Measurements from ENCODE around the gene KIAA1549. TPM values are rescaled to one million over a fixed set of nuclear protein-coding genes. Genes with fewer than 3 reads are reported as not detected.
"Not testable (repeated sequence)": the region's sequence is repeated elsewhere in the genome, so short reads cannot be mapped to it uniquely, and the experiment has no call there.

The KIAA1549 gene
- 10 to 100 TPM; 13.1 to 15.3 (median 13.6) TPM for polyA plus RNA-seq (ENCODE audit: insufficient read length in 3 of 3)
- long read RNA-seq, donor 1 = 0 reads
- long read RNA-seq, donor 2 = 0 reads
- long read RNA-seq, donor 3 = 0 reads
- long read RNA-seq, donor 4 = 0 reads
- long read RNA-seq, donor 5 = 0 reads
- long read RNA-seq, donor 6, partial matches to known transcripts = 6 of 6 reads
- long read RNA-seq, donor 6, other reads (novel, unspliced or antisense) = 0 of 6 reads
- long read RNA-seq, donor 7 = 0 reads
- long read RNA-seq, donor 8 = 0 reads
- long read RNA-seq, donor 9 = 0 reads
- long read RNA-seq, donor 10 = 0 reads
- long read RNA-seq, donor 11 = 0 reads
- long read RNA-seq, donor 12 = 0 reads
- long read RNA-seq, donor 13 = 0 reads
- long read RNA-seq, donor 14 = 0 reads
- long read RNA-seq, donor 15 = 0 reads
- long read RNA-seq, donor 16, full-length matches to known transcripts = 1 of 17 reads
- long read RNA-seq, donor 16, partial matches to known transcripts = 16 of 17 reads
- long read RNA-seq, donor 16, other reads (novel, unspliced or antisense) = 0 of 17 reads

DNA sequence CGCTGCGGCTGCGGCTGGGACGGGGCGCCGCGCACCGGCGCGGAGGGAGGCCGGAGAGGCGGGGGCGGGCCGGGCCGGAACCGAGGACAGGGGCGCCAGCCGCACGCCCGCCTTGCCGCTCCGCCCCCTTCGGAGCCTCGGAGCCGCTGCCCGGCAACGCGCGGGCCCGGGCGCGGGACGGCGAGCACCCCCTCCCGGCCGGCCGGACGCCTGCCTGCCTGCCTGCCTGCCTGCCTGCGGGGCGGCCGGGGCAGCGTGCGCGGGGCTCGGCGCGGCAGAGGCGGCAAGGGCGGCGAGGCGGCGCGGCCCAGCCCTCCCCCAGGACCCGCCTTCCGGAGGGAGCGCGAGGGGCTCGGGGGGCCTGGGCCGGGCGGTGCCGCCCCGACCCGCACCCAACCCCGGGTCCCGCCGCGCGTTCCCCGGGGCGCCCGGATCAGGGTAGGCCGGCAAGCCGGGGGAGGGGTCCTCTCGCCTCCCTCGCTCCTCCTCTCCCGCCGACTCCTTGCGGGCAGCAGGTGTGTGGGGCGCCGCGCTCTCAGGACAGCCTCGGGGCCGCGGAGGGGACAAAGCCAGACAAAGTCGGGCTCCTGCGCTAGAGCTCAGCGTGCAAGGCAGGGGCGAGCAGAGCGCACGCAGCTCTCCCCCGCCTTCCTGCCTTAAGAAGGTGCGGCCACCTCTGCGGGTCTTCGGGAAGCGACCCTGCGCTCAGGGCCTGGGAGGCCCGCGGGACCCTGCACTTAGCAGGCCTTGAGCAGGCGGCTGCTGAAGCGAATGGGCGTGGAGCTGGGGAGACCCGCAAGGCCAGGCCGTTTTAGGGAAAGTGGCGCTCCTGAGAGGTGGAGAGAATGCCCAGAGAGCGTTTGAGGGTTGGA is at the start of gene KIAA1549:
Gene KIAA1549, minus strand, starts transcription at position 58 of the 872 bp plus-strand sequence. CDS start 120 bp downstream, outside the sequence.
- peak in 6 of 11 donors; percentile 53 to 71 (median 60) for DNase-seq (ENCODE audit: extremely low read depth in 1 of 11, low read depth in 9 of 11, low spot score in 4 of 11)

GRCh38 chr7:139029353-139029752 is 48.2 kb upstream of the KIAA1549 start:
- DNase-seq (ENCODE audit: extremely low read depth in 1 of 11, low read depth in 9 of 11, low spot score in 4 of 11) = no peak

DNA sequence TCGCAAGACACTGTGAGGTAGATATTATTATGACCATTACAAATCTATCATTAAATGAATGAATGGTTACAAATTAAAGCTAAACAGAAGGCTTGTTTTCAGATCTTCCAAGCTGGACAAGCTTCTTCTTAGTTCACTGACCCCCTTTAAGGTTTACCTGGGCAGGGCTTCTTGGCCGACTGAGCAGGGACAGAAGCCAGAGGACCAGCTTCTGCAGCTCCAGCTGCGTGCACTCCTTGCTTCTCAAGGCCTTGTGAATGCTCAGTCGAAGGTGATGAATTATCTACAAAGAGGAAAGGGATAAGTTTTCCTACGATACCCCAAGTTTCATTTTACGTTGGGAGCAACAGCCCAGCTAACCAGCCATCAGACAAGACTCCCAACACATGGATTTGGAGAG is 45.4 kb upstream of the KIAA1549 start:
- DNase-seq (ENCODE audit: extremely low read depth in 1 of 11, low read depth in 9 of 11, low spot score in 4 of 11) = no peak

- not testable (repeated sequence) for DNase-seq (ENCODE audit: extremely low read depth in 1 of 11, low read depth in 9 of 11, low spot score in 4 of 11)
Measured at GRCh38 chr7:139025861-139026260, 44.7 kb upstream of the KIAA1549 start.

DNA sequence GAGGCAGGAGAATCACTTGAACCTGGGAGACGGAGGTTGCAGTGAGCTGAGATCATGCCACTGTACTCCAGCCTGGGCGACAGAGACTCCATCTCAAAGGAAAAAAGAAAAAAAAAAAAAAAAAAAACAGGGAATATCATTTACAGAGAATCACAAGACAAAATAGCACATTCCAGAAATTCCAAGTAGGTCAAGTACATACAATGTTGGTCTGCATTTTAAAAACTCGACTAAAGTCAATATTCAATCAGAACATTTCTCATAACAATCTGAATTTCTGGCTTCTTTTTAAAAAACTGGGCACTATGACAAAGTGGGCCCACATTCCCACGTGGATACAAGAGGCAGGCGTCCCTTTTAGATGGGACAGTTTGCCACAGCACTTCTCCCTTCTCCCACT is 41.9 kb upstream of the KIAA1549 start:
- DNase-seq (ENCODE audit: extremely low read depth in 1 of 11, low read depth in 9 of 11, low spot score in 4 of 11) = no peak

DNA sequence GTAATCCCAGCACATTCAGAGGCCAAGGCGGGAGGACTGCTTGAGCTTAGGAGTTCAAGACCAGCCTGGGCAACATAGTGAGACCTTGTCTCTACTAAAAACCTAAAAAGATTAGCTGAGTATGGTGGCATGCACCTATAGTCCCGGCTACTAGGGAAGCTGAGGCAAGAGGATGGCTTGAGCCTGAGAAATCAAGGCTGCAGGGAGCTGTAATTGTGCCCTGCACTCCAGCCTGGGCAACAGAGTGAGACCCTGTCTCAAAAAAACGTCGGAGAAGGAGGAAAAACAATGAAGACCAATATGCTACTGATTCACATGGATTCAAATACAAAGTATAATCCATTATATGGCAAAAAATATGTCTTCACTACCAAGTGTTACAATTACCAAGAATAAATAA is 41.1 kb upstream of the KIAA1549 start:
- DNase-seq (ENCODE audit: extremely low read depth in 1 of 11, low read depth in 9 of 11, low spot score in 4 of 11) = no peak

GRCh38 chr7:139018910-139019309 is 37.7 kb upstream of the KIAA1549 start:
- DNase-seq (ENCODE audit: extremely low read depth in 1 of 11, low read depth in 9 of 11, low spot score in 4 of 11) = no peak

DNA sequence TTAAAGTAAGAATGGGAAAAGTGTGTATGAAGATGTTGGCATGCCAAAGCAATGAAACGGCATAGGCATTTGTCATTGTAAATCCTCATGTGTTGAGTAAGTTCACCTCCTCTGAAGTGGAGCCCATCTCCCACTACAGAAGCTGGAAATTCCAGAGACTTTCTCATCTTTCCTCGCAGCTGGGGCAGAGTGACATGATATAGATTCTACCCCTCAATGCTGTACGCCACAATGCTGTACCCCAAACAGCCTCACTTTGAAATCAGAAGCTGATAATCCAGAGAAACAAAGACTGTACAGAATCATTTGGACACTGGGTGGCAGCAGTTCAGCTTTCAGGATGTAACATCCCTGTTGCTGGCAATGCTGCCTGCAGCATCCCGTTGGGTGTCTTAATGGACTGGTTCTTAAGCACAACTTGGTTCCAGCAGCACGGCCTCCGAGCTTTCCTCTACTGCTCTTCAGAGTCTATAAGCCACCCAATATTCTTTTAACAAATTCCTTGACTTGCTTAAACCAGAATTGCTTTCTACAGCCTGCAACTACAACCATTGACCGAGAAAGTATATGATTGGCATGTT is 35.8 kb upstream of the KIAA1549 start:
- peak in 8 of 11 donors; percentile 32 to 55 (median 40) for DNase-seq (ENCODE audit: extremely low read depth in 1 of 11, low read depth in 9 of 11, low spot score in 4 of 11)

DNA sequence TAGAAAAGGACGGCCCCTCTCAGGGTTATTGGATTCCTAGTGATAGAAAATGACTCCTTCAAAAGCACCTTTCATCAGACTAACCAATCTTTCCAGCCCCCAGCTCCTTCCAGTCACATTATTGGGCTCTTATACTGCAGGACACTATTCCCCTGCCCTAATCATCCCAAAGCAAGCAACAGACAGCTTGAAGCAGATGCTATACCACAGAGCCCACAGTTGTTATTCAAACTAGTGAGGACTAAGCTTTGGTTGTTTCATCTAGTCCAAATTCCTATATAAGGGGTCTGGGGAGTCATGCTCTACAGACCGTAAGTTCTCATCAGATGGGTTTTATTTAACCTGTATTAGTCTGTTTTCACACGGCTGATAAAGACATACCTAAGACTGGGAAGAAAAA is 30.2 kb upstream of the KIAA1549 start:
- DNase-seq (ENCODE audit: extremely low read depth in 1 of 11, low read depth in 9 of 11, low spot score in 4 of 11) = no peak

DNA sequence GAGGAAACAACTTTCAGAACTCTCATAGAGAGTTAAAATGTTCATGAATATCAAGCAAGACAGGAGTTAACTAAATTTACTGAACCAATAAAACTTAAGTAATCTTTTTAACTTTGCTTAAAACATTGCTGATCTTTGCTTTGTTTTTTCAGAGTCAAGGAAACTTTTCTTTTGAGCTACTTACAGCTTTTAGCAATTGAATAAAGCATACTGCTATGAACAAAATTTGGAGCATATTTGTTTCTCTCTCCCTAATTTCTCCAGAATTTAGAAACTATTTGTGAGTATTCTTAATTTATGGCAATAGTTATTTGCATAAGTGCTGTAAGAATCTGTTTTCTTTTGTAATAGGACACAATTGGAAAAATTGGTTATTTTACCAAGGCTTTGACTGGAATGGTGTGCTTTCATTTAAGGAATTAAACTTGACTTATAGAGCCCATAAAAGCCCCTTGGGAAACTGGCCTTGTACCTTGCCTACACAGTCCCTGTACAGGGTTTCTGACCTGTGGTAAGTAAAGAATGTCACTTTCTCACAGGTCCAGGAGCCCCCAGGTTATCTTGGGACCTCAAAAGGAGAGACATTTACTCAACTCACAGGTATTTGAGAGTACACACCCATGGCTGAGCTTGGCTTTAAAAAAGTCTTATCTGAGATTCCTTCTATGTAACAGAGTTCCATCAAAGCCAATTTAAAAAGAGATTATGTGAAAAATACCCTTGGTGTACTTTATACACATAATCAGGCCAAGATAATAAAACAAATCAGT is 23.3 kb upstream of the KIAA1549 start:
- no peak for DNase-seq (ENCODE audit: extremely low read depth in 1 of 11, low read depth in 9 of 11, low spot score in 4 of 11)

DNA sequence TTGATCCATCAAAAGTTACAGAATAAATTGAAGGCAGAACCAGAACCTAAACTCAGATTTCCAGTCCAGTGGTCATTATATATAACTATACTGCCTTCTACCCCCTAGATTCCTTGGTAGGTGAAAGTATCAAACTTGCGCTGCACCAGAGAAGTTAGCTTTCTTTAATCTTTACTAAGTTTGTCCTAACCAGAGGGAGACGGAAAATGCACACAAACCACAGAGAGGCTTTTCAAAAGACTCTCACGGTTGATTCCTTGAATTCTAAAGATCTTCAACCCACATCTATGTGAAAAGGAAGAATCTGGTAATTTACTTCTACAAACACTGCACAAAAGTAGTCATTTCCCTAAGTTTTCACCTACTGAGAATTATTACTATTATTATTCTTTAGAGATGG is 18.2 kb upstream of the KIAA1549 start:
- DNase-seq (ENCODE audit: extremely low read depth in 1 of 11, low read depth in 9 of 11, low spot score in 4 of 11) = no peak

DNA sequence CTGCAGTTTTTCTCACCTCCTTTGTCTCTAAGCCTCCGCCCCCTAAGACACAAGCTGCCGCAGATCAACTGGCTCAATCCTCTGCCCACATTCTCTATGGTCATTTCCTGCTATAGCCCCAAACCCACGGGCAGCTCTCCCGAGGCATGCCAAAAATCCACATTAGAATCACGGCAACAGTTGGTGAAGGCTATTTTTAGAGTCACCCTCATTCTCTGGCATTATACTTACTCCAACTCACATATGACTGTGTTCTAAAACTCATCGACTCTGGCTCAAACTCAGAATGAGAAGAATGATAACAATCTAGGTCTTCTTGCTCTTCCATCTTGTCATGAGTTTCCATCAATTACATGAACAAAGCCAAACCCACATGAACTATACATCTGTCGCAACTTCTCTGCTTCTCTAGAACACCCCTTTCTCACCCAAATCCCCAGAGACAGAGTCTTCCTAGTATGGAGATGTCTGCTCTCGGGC is 10.9 kb upstream of the KIAA1549 start:
- DNase-seq (ENCODE audit: extremely low read depth in 1 of 11, low read depth in 9 of 11, low spot score in 4 of 11) = no peak

- DNase-seq (ENCODE audit: extremely low read depth in 1 of 11, low read depth in 9 of 11, low spot score in 4 of 11) = no peak
Measured at GRCh38 chr7:138987686-138988085, 6.5 kb upstream of the KIAA1549 start.

DNA sequence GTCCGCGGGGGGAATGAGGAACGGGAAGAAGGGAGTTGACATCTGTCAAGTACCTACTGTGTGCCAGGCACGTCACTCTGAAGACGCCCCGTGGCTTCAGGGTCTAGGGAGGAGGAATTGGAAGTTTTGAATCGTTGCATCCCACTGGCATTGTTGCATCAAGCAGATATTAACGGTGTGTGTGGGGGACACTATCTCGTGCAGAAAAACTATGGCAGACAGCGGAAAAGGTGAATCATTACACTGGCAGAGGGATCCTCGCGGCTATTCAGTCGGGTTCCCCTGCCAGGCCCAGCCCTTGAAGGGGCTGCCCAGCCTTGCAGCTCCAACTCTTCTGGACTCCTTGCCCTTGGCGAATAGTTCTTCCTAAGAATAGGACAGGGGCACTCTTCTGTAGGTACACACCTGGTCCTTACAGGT is 1.0 kb upstream of the KIAA1549 start:
- no peak for DNase-seq (ENCODE audit: extremely low read depth in 1 of 11, low read depth in 9 of 11, low spot score in 4 of 11)

- peak in 1 of 11 donors; percentile 26 for DNase-seq (ENCODE audit: extremely low read depth in 1 of 11, low read depth in 9 of 11, low spot score in 4 of 11)
Measured at GRCh38 chr7:138980563-138981291, 462 bp downstream of the KIAA1549 start.

DNA sequence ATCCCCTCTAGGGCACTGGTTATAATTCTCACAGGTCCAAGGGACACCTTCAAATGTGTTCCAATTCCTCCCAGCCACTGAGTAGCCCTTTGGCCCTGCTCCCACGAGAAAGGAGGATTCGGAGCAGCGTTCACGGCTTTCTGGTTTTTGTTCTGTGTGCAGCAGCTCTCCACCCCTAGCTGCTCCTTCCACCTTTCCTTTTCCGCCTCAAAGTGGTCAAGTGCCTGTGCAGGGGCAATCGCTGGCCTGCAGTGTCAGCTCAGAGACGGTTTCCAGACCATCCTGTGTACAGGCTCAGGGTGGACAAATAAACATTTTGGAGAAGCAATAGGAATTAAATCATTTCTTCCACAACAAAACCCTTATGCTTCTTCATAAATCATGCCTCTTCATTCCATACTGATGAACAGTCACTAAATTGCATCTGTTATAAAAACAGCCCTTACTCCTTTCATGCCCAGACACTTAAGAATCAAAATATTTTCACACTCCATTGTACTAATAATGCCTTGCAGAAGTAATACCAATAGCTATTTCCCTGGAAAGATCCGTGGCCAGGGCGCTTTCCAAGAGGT is 1.1 kb downstream of the KIAA1549 start:
- DNase-seq (ENCODE audit: extremely low read depth in 1 of 11, low read depth in 9 of 11, low spot score in 4 of 11) = no peak

DNA sequence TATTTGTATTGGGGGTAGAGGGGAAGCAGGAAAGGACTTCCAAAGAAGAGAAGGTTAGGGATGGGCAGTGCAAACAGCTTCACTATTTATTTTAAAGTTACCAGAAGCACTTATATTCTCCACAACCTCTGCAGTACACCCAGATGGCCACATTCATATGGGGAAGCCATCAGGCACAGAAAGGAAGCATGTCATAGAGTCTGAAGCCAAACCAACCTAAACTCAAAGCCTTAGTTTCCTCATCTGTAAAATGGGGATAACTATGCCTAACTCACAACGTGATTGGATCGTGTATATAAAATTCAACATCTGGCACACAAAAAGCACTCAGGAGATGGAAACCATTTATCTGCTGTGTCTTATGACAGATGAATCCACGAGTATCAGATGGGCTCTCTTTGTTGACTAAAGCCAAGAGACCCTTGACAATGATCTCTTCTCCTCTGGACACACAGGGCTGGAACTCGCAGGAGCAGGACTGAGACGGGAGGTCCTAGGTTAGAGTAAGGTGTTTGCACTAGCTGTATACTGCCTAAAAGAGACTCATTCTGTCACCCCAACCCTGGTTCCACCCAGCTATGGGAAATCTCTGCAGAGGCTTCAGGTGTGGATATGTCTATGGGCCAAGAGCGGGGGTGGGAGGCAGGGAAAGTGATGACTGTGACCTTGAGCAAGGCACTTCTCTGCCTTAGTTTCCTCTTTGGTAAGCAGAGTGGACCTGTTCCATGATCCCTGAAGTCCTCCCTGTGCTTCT is 1.8 kb downstream of the KIAA1549 start:
- DNase-seq (ENCODE audit: extremely low read depth in 1 of 11, low read depth in 9 of 11, low spot score in 4 of 11) = no peak
